HG03097 (cell line): ENCODE measurements around the gene CFAP20DC.
"Not testable (repeated sequence)": the region's sequence is repeated elsewhere in the genome, so short reads cannot be mapped to it uniquely, and the experiment has no call there.

Experiments used
- ATAC-seq: cut with Tn5 transposase; IDR thresholded peaks from one replicate; pipeline ENCODE4 v1.9.1; 2021; ENCODE audit not compliant: unreplicated experiment, low FRiP score

The CFAP20DC gene

DNA sequence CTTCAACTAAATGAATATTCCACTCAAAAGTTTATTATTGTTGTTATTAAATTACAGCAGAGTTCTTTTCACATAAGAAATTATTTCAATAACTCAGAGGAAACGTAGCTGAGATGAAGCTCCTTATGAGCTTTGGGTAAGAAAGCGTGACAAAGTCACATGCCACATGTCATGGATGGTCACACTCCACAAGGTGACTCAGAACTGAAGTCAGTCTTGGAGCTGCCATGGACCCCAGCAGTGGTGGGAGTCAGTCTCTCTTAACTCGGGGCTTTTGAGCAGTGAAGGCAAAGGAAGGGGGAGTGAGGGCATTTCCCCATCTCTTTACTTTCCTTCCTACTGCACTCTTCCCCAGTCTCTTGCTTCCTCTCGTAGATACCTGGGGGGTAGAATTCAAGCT, 295.8 kb downstream of the CFAP20DC start:
- ATAC-seq = peak; percentile 69

DNA sequence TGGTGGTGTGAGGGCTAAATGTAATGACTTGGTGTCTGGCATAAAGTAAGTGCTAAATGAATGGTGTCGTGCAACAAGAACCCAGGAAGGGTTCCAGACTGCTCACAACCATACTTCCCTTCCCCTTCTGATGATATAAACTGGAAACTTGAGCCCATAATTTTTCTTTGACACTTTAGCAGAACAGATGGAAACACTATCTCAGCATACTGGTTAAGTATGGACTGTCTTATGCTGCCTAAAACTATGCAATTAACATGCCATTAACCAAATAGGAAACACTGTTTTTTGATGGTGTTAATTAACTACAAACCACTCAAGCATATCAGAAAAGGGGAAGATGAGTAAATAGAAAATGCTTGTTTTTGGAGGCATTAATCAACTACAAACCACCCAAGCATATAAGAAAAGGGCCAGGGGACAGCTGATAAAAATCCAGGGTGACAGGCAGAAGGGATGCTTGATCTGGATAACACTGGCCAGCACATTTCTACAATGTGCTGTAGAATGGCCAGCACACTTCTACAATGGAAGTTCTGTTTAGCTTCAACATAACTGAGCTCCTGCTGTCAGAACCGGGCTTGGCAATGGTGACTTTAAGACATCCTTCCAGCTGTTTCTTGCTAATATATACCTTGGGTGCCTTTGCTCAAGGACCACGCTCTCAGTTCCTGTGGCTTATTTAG, 297.8 kb downstream of the CFAP20DC start:
- no peak for ATAC-seq

DNA sequence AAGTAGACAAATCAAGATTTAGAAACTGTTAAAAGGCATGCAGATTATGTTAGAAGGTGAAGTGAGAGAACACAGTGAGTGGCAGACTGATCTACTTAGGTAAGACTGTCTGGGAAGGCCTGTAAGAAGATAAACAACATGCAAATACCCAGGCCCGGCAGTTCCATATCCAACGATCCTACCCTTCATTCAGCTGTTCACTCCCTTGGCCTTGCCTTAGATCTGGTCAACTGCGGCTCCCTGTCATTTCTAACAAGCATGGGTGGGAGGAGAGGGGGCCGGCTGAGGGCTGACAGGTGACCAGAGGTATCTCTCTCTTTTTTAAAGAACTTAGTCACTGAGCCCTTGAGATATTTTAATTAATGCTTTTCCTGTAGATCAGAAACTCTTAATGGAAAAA, 298.6 kb downstream of the CFAP20DC start:
- ATAC-seq = no peak

DNA sequence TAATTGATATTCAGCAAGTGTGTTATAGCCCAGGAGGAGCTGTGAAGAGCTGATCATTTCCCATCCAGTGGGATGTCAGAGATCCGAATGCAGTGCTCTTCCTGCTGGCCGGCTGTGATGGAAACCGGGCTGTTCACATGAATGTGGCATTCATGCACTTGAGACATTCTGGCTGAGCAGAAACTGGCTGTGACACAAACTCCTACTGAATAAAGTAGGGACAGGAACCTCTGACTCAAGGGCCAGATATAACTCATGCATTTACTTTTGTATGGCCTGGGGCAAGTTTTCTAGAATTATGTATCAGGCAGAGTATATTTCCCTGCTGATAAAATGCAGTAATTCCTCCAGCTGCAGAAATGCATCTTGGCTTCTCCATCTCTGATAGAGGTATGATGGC, 299.9 kb downstream of the CFAP20DC start:
- no peak for ATAC-seq

DNA sequence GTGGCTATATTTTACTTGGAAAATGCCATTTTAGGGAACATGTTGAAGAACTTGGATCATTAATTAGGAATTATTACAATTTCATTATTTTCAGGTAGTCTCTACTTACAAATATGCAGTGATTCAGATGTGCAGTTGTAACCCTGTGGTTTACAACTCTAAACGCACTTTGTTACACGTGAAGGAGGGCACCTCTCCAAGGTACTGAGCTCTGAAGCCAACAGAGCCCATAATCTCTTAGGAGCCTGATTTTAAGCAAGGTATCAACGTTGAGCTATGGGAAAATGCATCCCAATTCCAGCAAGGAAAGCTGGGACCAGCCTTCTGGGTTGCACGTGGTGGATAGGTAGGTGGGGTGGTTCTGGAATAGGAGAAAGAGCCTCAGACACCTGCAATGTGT, 301.8 kb downstream of the CFAP20DC start:
- ATAC-seq = no peak

DNA sequence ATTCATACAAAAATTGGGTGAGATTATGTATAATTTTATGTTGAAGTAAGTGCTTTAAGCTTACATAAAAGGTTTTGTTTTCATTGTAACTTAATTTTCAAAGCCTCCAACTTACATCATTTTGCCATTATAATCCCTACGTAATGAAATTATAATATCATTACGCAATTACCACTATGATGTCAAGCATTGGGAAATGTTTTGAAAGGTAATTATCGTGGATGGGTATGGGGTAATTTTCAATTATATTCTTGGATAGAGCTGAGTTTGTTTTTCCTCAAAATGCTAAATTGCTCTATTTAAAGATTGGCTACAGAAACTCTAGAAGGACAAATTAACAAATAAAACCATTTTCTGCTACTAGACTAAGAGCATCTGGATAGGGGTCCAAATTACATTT, 303.1 kb downstream of the CFAP20DC start:
- ATAC-seq = no peak

DNA sequence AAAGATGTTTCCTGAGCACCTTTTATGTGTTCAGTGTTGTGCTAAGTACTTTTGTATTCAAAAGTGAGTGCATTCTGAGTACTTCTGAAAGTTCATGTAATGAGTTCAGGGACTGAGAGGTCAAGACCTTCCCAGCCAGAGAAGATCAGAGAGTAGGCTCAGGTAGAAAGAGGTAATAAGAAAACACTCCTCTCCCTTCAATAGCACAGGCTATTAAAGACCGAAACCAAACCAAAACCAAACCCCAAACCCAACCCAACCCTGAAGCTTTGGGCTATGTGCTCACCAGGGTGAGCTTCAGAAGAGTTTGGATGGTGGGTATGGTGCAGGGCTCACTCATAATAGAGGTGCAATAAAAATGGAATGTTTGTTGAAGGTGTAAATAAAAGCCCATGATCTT, 306.5 kb downstream of the CFAP20DC start:
- ATAC-seq = no peak

DNA sequence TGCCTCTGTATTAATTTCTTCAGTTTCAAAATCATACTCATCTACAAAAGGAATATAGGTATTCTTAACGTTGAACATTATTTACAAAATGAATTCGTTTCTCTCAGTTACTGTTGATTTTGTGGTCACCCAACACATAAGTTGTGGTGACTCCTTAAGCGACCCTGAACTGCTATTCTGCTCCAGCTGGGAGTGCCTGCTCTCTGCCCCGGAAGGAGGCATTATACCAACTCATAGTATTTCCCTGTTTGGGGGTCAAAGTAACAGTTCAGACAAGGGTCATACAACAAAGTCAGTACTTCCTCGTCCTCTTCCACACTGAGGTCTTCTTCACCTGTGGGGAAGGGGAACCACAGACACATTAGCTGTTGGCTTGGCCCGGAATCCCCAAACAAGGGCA, 307.6 kb downstream of the CFAP20DC start:
- ATAC-seq = no peak

DNA sequence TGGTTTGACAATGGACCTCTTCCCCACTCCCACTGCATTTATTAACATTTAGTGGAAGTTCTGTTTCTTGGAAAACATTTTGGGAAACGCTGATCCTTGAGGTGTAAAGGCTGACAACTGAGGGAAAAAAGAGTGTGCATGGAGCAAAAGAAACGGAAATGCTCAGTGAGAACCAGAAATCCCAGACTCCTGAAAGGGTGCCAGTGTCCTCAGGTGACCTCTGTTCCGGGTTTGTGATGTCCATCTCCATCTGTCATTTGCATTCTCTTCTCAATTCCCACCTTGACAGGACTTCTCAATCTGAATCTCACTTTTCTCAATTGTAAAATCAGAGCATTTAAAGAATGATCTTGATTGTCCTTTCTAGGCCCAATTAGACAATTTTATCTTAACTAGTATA, 312.2 kb downstream of the CFAP20DC start:
- no peak for ATAC-seq

DNA sequence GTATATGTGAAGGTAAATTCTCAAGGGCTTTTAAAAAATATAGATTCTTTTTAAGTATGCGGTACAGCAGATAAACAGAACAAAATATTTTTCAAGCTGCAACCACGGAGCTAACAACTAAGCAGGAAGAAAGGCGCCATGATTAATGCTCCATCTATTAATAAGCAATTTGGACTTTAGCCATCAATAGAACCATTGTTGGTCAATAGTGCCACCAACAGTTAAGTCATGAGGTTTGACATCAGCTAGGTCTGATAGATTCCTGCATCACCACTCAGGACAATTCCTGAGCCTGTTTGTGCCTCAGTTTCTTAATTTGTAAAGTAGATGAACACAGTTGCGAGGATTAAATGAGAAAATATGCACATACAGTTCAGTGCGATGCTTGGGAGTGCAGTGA, 318.2 kb downstream of the CFAP20DC start:
- no peak for ATAC-seq

DNA sequence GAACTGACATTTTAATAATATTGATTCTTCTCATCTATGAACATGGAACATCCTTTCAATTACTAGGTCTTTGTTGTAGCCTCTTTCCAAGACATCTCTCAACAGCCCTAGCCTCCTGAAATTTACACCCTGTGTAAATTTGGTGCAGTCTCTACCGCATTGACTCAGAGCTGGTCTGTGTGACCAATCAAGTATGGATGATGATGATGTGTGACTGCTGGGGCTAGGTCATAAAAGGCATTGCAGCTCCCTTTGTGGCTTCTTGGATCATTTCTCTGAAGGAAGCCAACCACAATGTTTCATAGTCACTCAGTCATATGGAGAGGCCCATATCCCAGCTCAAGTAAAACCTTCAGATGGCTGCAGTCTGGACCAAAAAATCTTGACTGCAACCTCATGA, 321.1 kb downstream of the CFAP20DC start:
- ATAC-seq = no peak

DNA sequence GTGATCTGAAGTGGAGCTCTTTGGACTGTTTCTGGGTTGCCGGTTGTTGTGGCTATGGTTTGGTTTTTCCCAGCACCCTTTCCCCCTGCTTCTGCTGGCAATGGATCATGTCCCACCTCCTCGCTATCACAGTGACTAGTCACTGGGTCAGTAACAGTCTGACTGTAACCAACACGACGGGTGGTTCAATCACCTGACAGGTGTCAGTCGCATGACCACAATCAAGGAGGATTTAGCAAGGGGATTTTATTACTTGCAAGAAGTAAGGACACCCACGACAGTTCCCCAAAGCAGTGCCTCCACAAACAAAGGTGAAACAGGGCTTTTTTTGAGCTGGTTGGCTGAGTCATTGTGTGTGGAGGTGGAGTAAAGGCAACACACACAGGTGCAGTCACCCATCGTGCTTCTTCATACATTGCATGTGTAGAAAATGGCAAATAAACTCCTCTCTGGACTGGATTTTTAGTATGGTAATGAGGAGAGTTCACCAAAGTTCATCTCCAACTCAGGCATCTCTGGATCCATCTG, 324.4 kb downstream of the CFAP20DC start:
- peak; percentile 62 for ATAC-seq

DNA sequence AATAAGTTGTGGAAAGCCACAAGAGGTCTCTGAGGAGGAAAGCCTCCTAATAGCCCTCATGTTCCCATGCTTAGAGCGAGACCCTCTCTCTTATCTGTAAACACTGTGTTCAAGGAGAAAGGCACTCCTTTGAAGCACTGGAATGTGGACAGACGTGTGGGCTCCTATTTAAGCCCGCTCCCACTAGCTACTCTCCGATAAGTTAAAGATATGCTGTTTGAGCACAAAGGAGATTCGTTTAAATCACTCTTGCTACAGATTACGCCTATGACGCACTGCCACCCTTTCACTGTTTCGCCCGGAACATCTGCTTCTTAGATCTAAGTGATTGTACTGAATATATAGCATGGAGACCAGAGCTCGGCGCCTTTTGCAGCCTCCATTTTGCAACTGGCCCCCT, 325.5 kb downstream of the CFAP20DC start:
- ATAC-seq = no peak

DNA sequence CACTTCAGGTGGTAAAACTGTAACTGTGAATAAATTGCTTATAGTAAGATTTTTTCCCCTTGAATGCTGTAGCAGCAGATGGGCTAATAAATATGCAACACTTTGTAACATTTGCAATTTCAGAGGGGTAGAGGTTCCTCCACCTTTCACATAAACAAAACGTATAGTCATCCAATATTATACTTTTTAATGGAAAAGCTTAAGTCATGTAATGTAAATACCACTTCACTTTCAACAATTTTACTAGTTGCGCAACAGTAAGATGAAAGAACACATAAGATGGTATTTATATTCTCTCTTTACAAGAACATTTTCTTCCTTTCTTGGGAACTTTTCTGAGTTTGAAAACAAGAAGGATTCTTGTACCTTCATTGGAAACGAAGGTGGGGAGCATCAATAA, 326.7 kb downstream of the CFAP20DC start:
- ATAC-seq = no peak

DNA sequence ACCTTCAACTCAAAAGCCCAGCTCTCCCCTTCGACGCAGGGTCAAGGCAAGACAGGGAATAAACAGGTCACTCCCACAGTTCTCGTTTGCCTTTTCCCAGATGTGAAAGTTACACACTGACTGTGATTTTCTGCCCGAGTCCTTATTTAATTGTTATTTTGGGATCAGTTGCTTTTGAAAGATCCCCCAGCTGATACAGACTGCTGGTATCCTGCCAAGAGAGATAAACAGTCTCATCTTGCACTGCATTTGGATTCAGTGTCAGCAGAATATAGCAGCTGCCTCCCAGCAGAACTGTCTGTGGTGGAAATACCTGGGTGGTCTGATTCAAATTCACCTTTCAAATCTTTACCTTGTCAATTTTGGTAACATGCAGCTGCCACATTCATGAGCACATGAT, 327.3 kb downstream of the CFAP20DC start:
- no peak for ATAC-seq

DNA sequence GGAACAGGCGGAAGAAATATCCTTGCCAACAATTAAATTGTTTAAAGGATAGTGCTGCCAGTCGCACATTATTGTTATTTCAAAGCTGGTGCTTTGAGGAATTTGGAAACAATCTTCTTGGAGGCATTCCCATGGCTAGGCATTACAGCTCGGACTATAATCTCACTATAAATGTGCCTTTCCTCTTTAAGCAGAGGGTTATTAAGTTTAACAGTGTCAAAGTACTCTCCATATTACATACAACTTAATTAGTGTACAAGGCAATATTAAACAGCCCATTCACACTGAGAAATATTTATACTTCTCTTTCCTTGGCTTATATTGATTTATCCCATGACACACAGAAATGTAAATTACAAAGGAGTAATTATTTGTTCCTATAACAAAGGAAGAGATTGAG, 329.3 kb downstream of the CFAP20DC start:
- no peak for ATAC-seq

DNA sequence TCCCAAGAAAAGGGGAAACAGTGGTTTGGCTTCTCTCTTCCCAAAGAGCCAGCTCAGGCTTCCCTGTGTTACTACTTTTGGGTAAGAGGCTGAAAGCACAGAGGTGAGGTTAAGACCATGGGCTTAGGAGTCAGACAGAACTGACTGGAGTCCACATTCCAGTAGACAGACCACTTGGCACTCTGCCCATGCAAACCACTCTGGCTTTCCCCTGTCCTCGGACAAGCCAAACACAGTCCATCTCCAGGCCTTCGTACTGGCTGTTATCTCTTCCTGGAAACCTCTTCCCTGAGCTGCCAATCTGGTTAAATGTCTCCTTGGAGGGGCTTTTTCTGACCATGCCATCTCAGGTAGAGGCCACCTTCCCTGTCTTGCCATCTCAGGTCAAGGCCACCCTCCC, 330.1 kb downstream of the CFAP20DC start:
- ATAC-seq = no peak

DNA sequence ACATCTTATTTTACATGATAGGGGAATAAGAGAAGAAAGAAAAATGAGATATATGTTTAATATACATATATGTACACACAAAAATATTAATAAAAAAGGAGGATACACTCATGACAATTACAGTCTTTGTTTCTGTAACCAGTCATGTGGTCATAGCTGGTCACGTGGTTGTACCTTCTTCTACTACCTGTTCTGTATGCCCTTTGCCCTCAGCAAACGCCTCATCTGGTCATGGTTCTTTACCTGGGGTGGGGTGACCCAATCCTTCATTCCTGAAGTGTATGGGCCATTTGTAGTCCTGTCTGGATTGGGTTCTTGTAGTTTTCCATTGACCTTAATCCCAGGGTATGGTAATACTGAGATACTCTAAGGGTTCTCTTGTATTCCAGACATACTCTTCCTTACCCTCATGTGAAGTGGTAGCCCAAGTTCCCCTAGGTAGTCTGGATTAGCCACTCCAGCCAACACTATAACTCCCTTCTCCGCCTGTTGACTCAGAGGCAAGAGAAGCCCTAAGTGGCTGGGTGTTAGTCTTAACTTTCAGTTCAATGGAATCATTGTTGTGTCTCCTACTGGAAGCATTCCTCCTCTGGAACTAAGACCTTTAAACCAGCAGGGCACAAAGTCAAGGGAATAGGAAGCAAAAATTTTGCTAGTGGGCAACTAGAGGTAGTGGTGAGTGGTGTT, 336.0 kb downstream of the CFAP20DC start:
- ATAC-seq = no peak

DNA sequence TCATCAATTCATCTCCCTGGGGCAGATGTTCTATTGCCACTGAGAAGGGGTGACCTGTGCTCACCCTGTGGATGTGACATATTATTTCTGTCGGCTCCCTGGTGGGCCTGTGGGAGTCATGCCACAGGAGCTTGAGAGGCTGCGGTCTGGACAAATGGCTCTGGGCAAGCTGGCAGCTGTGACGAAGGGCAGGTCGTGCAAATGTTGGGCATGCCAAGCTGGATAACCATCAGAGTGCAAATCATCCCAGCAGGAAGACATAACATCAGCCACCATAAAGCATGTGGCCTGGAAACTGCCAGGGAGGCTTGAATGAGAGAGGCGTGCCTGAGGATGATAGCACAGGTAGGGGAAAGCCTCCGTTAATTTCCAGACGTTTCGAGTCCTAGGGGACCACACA, 338.0 kb downstream of the CFAP20DC start:
- ATAC-seq = no peak

DNA sequence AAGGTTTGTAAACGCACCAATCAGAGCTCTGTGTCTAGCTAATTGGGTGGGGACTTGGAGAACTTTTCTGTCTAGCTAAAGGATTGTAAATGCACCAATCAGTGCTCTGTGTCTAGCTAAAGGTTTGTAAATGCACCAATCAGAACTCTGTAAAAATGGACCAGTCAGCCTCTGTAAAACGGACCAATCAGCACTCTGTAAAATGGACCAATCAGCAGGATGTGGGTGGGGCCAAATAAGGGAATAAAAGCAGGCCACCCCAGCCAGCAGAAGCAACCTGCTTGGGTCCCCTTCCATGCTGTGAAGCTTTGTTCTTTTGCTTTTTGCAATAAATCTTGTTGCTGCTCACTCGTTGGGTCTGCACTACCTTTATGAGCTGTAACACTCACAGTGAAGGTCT, 340.8 kb downstream of the CFAP20DC start:
- ATAC-seq = not testable (repeated sequence)

DNA sequence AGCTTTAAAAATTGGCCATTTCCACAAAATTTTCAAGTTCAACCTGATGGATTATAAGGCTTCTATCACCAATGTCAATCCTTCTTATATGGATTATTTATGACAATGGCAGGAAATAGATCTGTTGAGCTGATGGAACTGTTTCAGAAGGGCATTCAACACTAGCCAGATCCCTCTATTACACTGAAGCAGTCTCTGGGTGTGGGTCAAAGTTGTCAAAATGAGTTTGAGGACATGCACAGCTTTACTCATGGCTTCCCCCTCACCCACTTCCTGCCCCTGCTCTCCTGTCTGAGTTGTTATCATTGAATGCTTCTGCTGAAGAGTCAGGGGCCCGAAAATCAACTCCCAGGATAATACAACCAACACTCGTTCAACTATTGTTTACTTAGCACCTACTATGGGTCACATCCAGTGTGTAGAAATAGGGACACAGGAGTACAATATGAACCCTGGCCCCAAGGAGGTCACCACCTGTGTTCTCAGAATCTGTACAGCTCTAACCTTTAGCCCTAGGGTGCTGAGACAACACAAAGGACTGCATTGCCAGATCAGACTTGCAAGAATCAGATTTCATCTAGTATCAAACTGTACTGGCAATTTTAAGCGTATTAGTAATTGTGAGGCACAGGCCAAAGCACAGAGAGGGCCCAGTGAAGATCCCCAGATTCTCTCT, 341.6 kb downstream of the CFAP20DC start:
- ATAC-seq = no peak
